Activated CD4-positive, alpha-beta T cell treated with anti-CD3 and anti-CD28 coated beads, Interleukin-2, amount 50 U/mL, for 1 hour (primary cell): Measurements from ENCODE around the gene ILK.

Source experiments
- DNase-seq: peaks from one replicate; pipeline ENCODE4 v3.0.0-alpha.2; 2020

Gene ILK

GRCh38 chr11:6638429-6638828, 34.9 kb downstream of the ILK start:
- DNase-seq: no peak

GRCh38 chr11:6640036-6640984, 36.7 kb downstream of the ILK start:
- no peak for DNase-seq

- DNase-seq: no peak
Observed at GRCh38 chr11:6640985-6641701, 37.6 kb downstream of the ILK start.

GRCh38 chr11:6642957-6643356, 39.4 kb downstream of the ILK start:
- DNase-seq: no peak

GRCh38 chr11:6646071-6646470, 42.5 kb downstream of the ILK start:
- DNase-seq: no peak

GRCh38 chr11:6646576-6646917, 43.0 kb downstream of the ILK start:
- no peak for DNase-seq

GRCh38 chr11:6646918-6647679, 43.5 kb downstream of the ILK start:
- DNase-seq: no peak

- no peak for DNase-seq
Observed at GRCh38 chr11:6647836-6648235, 44.3 kb downstream of the ILK start.

GRCh38 chr11:6648501-6648900, 44.9 kb downstream of the ILK start:
- no peak for DNase-seq

- DNase-seq: no peak
Observed at GRCh38 chr11:6650104-6650503, 46.5 kb downstream of the ILK start.

GRCh38 chr11:6650980-6651379, 47.4 kb downstream of the ILK start:
- no peak for DNase-seq

GRCh38 chr11:6652182-6652581, 48.6 kb downstream of the ILK start:
- no peak for DNase-seq

- DNase-seq: no peak
Observed at GRCh38 chr11:6653097-6653496, 49.5 kb downstream of the ILK start.

GRCh38 chr11:6653656-6654055, 50.1 kb downstream of the ILK start:
- DNase-seq: no peak

GRCh38 chr11:6654281-6655019, 50.9 kb downstream of the ILK start:
- DNase-seq: no peak

- DNase-seq: peak; percentile 26
Observed at GRCh38 chr11:6655020-6655789, 51.6 kb downstream of the ILK start.

- no peak for DNase-seq
Observed at GRCh38 chr11:6655790-6656583, 52.4 kb downstream of the ILK start, which contains the start of gene DCHS1. DCHS1 (minus strand) TSS chr11:6655809; CDS start chr11:6641613, 14,196 bp downstream.

GRCh38 chr11:6656584-6656915, 53.0 kb downstream of the ILK start:
- DNase-seq: no peak

- no peak for DNase-seq
Observed at GRCh38 chr11:6656936-6657335, 53.4 kb downstream of the ILK start.

- no peak for DNase-seq
Observed at GRCh38 chr11:6657346-6657745, 53.8 kb downstream of the ILK start.

GRCh38 chr11:6658647-6659046, 55.1 kb downstream of the ILK start:
- DNase-seq: no peak
